HepG2 (cell line): Measurements from ENCODE around the gene PROCR. TPM values are rescaled to one million over a fixed set of nuclear protein-coding genes. Genes with fewer than 3 reads are reported as not detected.

Experiments used
- DMAP1 ChIP-seq: IDR thresholded peaks from 2 replicates; pipeline ENCODE4 v1.6.1; 2016
- EED ChIP-seq: sonication (generic); formaldehyde crosslinking; IDR thresholded peaks from 2 replicates; pipeline ENCODE4 v1.5.0; 2020; ENCODE audit warnings: mild to moderate bottlenecking, missing genetic modification reagents
- SNAPC4 ChIP-seq: sonication (generic); formaldehyde crosslinking; IDR thresholded peaks from 2 replicates; pipeline ENCODE4 v1.4.0; 2020; ENCODE audit warnings: mild to moderate bottlenecking, missing genetic modification reagents
- ZNF124 ChIP-seq: sonication (generic); formaldehyde crosslinking; IDR thresholded peaks from 2 replicates; pipeline ENCODE4 v1.4.0; 2020; ENCODE audit warnings: missing genetic modification reagents
- ZNF335 ChIP-seq: sonication (generic); formaldehyde crosslinking; IDR thresholded peaks from 2 replicates; pipeline ENCODE4 v1.4.0; 2020; ENCODE audit warnings: missing genetic modification reagents
- ZNF709 ChIP-seq: sonication (generic); formaldehyde crosslinking; IDR thresholded peaks from 2 replicates; pipeline ENCODE4 v1.5.0; 2020; ENCODE audit warnings: mild to moderate bottlenecking, missing genetic modification reagents
- ZNF776 ChIP-seq: sonication (generic); formaldehyde crosslinking; IDR thresholded peaks from 2 replicates; pipeline ENCODE4 v1.4.0; 2020; ENCODE audit warnings: mild to moderate bottlenecking, missing genetic modification reagents
- polyA plus RNA-seq, 8 experiments: library from polyadenylated mRNA; depleted of rRNA in 3 of 8; stranded (reverse) in 7 of 8; unstranded in 1 of 8; fragments of >200 nt; fragmentation: Illumina TruSeq in 4 of 8; extraction: Trizol in 4 of 8; gene quantifications; 2 replicates each; pipeline versions ENCODE4 v1.2.1 to v1.2.3, GENCODE V29; 2011 to 2016; ENCODE audit warnings: low read depth in 4 of 8, missing spikeins in 1 of 8, mixed read lengths in 1 of 8; ENCODE audit not compliant: insufficient read depth in 1 of 8
- total RNA-seq, 5 experiments: library from RNA; depleted of rRNA; stranded (reverse); fragments of >200 nt; fragmentation: Illumina TruSeq; extraction: Trizol; gene quantifications; 2 replicates each; pipeline ENCODE4 v1.2.3, GENCODE V29; 2016; ENCODE audit warnings: low read depth in 1 of 5
- TF ChIP-seq, protein P1 (sequence below): sonication (generic); formaldehyde crosslinking; IDR thresholded peaks from 2 replicates; pipeline ENCODE4 v1.8.0; 2022; ENCODE audit warnings: low read depth, missing genetic modification reagents
- TF ChIP-seq, protein P2 (sequence below): sonication (generic); formaldehyde crosslinking; IDR thresholded peaks from 2 replicates; pipeline ENCODE4 v1.4.0; 2020; ENCODE audit warnings: missing genetic modification reagents, borderline replicate concordance
- TF ChIP-seq, protein P3 (sequence below): sonication (generic); formaldehyde crosslinking; IDR thresholded peaks from 2 replicates; pipeline ENCODE4 v1.8.0; 2022; ENCODE audit warnings: mild to moderate bottlenecking, missing genetic modification reagents, moderate library complexity
- TF ChIP-seq, protein P4 (sequence below): sonication (generic); formaldehyde crosslinking; IDR thresholded peaks from 2 replicates; pipeline ENCODE4 v1.4.0; 2020; ENCODE audit warnings: missing genetic modification reagents, mild to moderate bottlenecking, borderline replicate concordance
- TF ChIP-seq, protein P5 (sequence below): sonication (generic); formaldehyde crosslinking; IDR thresholded peaks from 2 replicates; pipeline ENCODE4 v1.4.0; 2020; ENCODE audit warnings: mild to moderate bottlenecking, missing genetic modification reagents

Gene PROCR
- total and polyA plus RNA-seq, 2 of the 13 experiments (the other 11 are each of a cell fraction or from before 2014, with no cell fraction given): 1.4 to 1.7 TPM

- TF ChIP-seq, protein P1, sequence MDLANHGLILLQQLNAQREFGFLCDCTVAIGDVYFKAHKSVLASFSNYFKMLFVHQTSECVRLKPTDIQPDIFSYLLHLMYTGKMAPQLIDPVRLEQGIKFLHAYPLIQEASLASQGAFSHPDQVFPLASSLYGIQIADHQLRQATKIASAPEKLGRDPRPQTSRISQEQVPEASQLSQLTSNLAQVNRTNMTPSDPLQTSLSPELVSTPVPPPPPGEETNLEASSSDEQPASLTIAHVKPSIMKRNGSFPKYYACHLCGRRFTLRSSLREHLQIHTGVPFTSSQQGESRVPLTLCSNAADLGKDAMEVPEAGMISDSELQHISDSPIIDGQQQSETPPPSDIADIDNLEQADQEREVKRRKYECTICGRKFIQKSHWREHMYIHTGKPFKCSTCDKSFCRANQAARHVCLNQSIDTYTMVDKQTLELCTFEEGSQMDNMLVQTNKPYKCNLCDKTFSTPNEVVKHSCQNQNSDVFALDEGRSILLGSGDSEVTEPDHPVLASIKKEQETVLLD (CRISPR knock-in tag): peak; percentile 75; the same call in 1 of the 2 replicates
- TF ChIP-seq ZNF776: peak; percentile 88
- TF ChIP-seq ZNF124: 0 out of 2 replicates have a peak, but pooled peaks have one; percentile 71
- peak; percentile 86; the same call in 1 of the 2 replicates for TF ChIP-seq ZNF335
- TF ChIP-seq, protein P2, sequence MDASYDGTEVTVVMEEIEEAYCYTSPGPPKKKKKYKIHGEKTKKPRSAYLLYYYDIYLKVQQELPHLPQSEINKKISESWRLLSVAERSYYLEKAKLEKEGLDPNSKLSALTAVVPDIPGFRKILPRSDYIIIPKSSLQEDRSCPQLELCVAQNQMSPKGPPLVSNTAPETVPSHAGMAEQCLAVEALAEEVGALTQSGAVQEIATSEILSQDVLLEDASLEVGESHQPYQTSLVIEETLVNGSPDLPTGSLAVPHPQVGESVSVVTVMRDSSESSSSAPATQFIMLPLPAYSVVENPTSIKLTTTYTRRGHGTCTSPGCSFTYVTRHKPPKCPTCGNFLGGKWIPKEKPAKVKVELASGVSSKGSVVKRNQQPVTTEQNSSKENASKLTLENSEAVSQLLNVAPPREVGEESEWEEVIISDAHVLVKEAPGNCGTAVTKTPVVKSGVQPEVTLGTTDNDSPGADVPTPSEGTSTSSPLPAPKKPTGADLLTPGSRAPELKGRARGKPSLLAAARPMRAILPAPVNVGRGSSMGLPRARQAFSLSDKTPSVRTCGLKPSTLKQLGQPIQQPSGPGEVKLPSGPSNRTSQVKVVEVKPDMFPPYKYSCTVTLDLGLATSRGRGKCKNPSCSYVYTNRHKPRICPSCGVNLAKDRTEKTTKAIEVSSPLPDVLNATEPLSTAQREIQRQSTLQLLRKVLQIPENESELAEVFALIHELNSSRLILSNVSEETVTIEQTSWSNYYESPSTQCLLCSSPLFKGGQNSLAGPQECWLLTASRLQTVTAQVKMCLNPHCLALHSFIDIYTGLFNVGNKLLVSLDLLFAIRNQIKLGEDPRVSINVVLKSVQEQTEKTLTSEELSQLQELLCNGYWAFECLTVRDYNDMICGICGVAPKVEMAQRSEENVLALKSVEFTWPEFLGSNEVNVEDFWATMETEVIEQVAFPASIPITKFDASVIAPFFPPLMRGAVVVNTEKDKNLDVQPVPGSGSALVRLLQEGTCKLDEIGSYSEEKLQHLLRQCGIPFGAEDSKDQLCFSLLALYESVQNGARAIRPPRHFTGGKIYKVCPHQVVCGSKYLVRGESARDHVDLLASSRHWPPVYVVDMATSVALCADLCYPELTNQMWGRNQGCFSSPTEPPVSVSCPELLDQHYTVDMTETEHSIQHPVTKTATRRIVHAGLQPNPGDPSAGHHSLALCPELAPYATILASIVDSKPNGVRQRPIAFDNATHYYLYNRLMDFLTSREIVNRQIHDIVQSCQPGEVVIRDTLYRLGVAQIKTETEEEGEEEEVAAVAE (CRISPR knock-in tag): peak; percentile 94
- TF ChIP-seq EED (CRISPR knock-in tag): peak; percentile 89
- TF ChIP-seq, protein P3, sequence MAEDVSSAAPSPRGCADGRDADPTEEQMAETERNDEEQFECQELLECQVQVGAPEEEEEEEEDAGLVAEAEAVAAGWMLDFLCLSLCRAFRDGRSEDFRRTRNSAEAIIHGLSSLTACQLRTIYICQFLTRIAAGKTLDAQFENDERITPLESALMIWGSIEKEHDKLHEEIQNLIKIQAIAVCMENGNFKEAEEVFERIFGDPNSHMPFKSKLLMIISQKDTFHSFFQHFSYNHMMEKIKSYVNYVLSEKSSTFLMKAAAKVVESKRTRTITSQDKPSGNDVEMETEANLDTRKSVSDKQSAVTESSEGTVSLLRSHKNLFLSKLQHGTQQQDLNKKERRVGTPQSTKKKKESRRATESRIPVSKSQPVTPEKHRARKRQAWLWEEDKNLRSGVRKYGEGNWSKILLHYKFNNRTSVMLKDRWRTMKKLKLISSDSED (CRISPR knock-in tag): no peak
- peak; percentile 98 for TF ChIP-seq DMAP1 (CRISPR knock-in tag)
- TF ChIP-seq, protein P4, sequence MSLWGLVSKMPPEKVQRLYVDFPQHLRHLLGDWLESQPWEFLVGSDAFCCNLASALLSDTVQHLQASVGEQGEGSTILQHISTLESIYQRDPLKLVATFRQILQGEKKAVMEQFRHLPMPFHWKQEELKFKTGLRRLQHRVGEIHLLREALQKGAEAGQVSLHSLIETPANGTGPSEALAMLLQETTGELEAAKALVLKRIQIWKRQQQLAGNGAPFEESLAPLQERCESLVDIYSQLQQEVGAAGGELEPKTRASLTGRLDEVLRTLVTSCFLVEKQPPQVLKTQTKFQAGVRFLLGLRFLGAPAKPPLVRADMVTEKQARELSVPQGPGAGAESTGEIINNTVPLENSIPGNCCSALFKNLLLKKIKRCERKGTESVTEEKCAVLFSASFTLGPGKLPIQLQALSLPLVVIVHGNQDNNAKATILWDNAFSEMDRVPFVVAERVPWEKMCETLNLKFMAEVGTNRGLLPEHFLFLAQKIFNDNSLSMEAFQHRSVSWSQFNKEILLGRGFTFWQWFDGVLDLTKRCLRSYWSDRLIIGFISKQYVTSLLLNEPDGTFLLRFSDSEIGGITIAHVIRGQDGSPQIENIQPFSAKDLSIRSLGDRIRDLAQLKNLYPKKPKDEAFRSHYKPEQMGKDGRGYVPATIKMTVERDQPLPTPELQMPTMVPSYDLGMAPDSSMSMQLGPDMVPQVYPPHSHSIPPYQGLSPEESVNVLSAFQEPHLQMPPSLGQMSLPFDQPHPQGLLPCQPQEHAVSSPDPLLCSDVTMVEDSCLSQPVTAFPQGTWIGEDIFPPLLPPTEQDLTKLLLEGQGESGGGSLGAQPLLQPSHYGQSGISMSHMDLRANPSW (CRISPR knock-in tag): no peak
- peak; percentile 90; the same call in 1 of the 2 replicates for TF ChIP-seq ZNF709 (CRISPR knock-in tag)
- TF ChIP-seq, protein P5, sequence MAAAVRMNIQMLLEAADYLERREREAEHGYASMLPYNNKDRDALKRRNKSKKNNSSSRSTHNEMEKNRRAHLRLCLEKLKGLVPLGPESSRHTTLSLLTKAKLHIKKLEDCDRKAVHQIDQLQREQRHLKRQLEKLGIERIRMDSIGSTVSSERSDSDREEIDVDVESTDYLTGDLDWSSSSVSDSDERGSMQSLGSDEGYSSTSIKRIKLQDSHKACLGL: peak; percentile 85
- TF ChIP-seq SNAPC4 (CRISPR knock-in tag): no peak
These were observed 2.8 kb downstream of the PROCR start (continued) for GRCh38 chr20:35174458-35175216.
